Activated gamma-delta T cell (primary cell): ENCODE measurements around the gene PLXNA4.

Experiments used
- DNase-seq: peaks from one replicate; lab custom pipeline; 2025; lab: John Stamatoyannopoulos, UW

The PLXNA4 gene

GRCh38 chr7:132588596-132588995 lies 12.3 kb upstream of the PLXNA4 start:
- no peak for DNase-seq

GRCh38 chr7:132584796-132585494 lies 8.7 kb upstream of the PLXNA4 start:
- no peak for DNase-seq

- DNase-seq = no peak
These were observed 5.2 kb upstream of the PLXNA4 start for GRCh38 chr7:132581431-132581830.

GRCh38 chr7:132580717-132581285 lies 4.5 kb upstream of the PLXNA4 start:
- no peak for DNase-seq

GRCh38 chr7:132580277-132580676 lies 4.0 kb upstream of the PLXNA4 start:
- DNase-seq = no peak

- DNase-seq = no peak
These were observed 3.1 kb upstream of the PLXNA4 start for GRCh38 chr7:132579260-132579899.

- DNase-seq = no peak
These were observed 2.6 kb upstream of the PLXNA4 start for GRCh38 chr7:132578826-132579225.

GRCh38 chr7:132578050-132578370 lies 1.7 kb upstream of the PLXNA4 start:
- DNase-seq = no peak

- no peak for DNase-seq
These were observed 1.2 kb upstream of the PLXNA4 start for GRCh38 chr7:132577206-132578049.

GRCh38 chr7:132576721-132577085 lies 433 bp upstream of the PLXNA4 start:
- no peak for DNase-seq

GRCh38 chr7:132575419-132575981 lies 770 bp downstream of the PLXNA4 start:
- no peak for DNase-seq

GRCh38 chr7:132574223-132574622 lies 2.0 kb downstream of the PLXNA4 start:
- no peak for DNase-seq

- no peak for DNase-seq
These were observed 2.9 kb downstream of the PLXNA4 start for GRCh38 chr7:132573251-132573955.

- no peak for DNase-seq
These were observed 3.7 kb downstream of the PLXNA4 start for GRCh38 chr7:132572526-132572925.

- no peak for DNase-seq
These were observed 4.3 kb downstream of the PLXNA4 start for GRCh38 chr7:132571970-132572369.

- no peak for DNase-seq
These were observed 6.2 kb downstream of the PLXNA4 start for GRCh38 chr7:132569884-132570614.

GRCh38 chr7:132568962-132569361 lies 7.3 kb downstream of the PLXNA4 start:
- no peak for DNase-seq

- DNase-seq = no peak
These were observed 10.4 kb downstream of the PLXNA4 start for GRCh38 chr7:132565885-132566284.

GRCh38 chr7:132565441-132565840 lies 10.8 kb downstream of the PLXNA4 start:
- DNase-seq = no peak

GRCh38 chr7:132564849-132565248 lies 11.4 kb downstream of the PLXNA4 start:
- no peak for DNase-seq

GRCh38 chr7:132564090-132564489 lies 12.2 kb downstream of the PLXNA4 start:
- no peak for DNase-seq
